ENCODE data around the gene SIVA1.
A peak's percentile ranks its signal among the peaks of the same experiment; 100 is the strongest.

The SIVA1 gene

GRCh38 chr14:104769324-104770071, 16.6 kb downstream of the SIVA1 start:
- no peak for DNase-seq (ENCODE audit: insufficient read length, low spot score)
- FAIRE-seq: no peak

DNA sequence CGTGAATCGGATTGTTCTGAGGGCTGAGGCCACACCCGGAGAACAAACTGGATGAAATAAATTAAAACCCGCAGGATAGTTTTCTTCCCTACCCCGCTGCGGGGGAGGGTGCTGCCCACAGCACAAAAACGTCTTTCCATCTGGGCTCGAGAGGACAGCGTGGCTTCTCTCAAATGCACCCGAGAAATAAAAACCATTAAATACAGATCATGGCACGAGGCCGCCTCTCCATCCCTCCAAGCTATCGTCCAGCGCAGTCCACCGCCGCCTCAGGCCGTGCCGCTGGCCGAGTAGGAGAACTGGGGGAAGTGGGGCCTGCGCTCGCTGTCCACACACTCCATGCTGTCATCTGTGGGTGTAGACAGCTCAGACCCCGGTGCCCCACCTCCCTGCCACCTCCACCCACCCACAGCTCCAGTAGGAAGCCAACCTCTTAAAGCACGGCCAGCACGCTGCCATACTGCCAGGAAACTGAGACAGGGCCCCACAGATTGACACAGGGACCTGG, 17.2 kb downstream of the SIVA1 start:
- FAIRE-seq: no peak
- DNase-seq (ENCODE audit: insufficient read length, low spot score): no peak

- FAIRE-seq (peak; percentile 4), DNase-seq (ENCODE audit: insufficient read length, low spot score) (no peak)
Measured at GRCh38 chr14:104770851-104771272, 17.9 kb downstream of the SIVA1 start.

DNA sequence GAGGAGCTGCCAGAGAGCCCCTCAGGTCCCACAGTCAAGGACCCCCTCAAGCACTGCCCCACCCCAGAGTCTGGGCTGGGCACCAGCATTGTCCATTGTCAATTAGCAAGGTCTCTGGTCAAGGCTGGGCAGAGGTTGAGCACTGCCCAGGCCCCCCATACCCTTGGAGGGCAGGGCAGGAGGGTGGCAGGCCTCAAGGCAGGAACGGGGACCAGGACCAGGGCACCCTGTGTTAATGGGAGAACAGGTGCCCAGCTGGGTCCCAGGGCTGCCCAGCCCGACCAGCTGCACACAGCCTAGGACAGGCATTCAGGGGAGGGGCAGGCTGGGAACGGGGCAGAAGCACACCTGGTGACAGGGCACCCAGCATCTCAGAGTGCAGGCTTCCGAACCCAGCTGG, 18.4 kb downstream of the SIVA1 start:
- FAIRE-seq: no peak

GRCh38 chr14:104771918-104772706, 19.2 kb downstream of the SIVA1 start:
- no peak for DNase-seq (ENCODE audit: insufficient read length, low spot score)
- no peak for FAIRE-seq

More for the DNA sequence above, 18.4 kb downstream of the SIVA1 start:
- no peak for DNase-seq (ENCODE audit: insufficient read length, low spot score)

DNA sequence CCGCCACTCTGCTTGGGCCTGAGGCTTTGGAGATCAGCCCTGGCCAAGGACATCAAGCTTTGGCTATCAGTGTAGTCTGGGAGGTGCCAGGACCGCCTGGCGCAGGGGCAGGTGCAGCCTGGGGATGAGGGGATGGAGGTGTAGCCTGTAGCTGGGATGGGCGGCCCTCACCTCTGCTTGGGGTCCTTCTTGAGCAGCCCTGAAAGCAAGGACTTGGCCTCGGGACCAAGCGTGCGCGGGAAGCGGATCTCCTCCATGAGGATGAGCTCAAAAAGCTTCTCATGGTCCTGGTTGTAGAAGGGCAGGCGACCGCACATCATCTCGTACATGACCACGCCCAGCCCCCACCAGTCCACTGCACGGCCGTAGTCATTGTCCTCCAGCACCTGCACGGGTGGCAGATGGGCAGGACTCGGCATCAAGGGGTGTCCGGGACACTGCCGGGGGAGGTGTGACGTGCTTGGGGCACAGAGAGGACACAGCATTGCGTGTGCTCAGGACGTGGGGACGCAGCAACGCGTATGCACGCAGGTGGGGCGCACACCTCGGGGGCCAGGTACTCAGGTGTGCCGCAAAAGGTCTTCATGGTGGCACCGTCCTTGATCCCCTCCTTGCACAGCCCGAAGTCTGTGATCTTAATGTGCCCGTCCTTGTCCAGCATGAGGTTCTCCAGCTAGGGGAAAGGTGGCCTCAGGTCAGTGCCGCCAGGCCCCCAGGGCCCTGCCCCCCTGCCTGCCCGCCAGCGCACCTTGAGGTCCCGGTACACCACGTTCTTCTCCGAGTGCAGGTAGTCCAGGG, 20.0 kb downstream of the SIVA1 start:
- DNase-seq (ENCODE audit: insufficient read length, low spot score) (no peak), FAIRE-seq (no peak)

DNA sequence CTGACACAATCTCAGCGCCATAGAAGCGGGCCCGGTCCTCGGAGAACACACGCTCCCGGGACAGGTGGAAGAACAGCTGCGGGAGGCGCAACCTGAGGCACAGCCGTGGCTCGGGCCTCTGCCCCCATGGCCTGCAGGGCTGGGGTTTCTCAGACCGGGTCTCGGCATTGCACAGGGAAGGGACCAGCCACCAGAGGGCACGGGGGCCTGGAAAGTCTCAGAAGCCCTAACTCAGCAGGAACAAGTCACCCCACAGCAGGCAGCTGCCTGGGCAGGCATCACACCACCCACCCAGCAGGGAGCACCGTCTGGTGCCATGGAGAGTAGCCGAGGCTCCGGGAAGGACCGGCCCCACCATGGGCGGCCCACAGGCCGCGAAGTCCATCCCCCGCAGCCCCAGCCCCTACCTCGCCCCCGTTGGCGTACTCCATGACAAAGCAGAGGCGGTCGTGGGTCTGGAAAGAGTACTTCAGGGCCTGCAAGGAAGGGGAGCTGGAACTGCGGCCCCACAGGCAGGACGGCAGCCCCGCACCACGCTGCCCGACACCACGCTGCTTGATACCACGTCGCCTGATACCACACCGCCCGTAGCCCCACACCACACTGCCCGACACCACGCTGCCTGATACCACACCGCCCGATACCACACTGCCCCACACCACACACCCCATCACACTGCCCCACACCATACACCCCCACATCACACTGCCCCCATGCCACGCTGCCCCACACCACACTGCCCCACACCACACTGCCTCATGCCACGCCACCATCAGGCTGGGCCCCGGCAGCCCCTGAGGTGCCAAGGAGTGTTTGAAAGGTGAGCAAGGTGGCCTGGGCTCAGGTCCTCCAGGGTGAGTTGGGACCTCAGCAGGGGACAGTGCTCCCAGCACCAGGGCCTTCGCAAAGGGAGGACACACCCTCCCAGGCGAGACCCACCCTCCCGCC, 20.8 kb downstream of the SIVA1 start:
- no peak for DNase-seq (ENCODE audit: insufficient read length, low spot score)
- no peak for FAIRE-seq

DNA sequence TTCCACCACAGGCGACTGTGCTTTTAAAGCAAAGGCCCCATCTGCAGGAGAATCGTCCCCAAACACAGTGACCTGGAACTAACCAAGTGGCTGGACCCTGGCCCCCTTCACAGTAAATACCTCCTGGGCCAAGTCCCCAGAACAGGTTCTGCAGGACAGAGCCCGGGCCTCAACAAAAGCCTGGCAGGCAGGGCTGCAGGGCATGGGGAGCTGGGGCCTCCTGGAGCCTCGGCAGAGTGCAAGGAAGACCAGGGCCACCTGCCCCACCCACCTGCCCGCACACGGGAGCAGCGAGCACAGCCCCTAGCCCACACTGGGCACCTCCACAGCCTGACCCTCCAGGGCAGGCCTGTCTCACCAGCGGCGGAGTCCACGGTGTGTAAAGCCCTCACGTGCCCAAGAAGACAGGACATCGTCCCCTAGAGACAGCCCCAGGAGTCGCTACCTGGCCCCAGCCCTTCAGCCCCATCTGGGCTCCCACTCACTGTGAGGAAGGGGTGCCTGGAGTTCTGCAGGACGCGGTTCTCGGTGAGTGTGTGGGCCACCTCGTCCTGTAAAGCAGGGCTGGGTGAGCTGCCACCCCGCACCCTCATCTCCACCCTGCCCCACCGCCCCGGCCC, 21.6 kb downstream of the SIVA1 start:
- FAIRE-seq: no peak

GRCh38 chr14:104775073-104775489, 22.1 kb downstream of the SIVA1 start:
- no peak for FAIRE-seq

More for the DNA sequence above, 21.6 kb downstream of the SIVA1 start:
- DNase-seq (ENCODE audit: insufficient read length, low spot score): no peak

DNA sequence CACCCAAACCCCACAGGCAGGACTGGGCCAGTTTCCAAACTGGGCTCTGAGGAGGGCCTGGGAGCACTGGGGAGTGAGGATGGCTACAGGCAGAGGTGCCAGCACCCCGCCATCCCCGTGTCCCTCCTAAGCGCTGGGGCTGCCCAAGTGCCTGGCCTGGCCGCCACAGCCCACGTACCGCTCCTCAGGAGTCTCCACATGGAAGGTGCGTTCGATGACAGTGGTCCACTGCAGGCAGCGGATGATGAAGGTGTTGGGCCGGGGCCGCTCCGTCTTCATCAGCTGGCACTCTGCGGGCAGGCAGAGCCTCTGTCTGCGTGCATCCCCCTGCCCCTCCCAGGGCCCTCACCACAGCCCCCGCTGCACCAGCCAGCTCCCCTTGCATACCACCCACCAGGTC, 23.5 kb downstream of the SIVA1 start:
- DNase-seq (ENCODE audit: insufficient read length, low spot score): no peak

More at GRCh38 chr14:104775073-104775489, 22.1 kb downstream of the SIVA1 start:
- no peak for DNase-seq (ENCODE audit: insufficient read length, low spot score)

DNA sequence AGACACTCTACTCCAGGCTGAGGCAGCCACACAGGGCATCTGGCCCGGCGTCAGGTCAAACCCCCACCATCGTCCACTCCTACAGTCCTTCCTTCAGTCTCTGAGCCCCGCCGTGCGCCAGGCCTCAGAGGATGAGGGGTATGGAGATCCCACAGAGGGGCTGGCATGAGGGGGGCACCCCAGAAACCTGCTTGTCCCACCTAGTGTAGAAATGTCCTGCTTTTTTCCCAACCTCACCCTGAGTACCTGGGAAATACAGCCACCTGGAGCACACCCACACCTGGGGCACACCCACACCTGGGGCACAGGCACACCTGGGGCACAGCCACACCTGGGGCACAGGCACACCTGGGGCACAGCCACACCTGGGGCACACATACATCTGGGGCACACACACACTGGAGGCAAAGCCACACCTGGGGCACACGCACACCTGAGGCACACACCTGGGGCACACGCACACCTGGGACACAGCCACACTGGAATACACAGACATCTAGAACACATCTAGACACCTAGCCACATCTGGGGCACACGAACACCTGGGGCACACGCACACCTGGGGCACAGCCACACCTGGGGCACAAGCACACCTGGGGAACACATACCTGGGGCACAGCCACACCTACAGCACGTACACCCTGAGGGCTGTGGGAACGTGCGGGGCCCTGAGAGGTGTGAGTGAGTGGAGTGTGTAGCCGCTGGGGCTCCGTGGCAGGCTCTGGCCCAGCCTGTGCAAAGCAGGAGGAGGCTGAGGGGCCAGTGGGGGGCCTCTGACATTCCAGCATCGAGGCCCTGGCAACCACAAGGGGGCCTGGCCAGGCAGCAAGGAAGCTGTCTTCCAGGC, 24.2 kb downstream of the SIVA1 start:
- FAIRE-seq: peak; percentile 63
- DNase-seq (ENCODE audit: insufficient read length, low spot score): no peak

More for the DNA sequence above, 23.5 kb downstream of the SIVA1 start:
- no peak for FAIRE-seq

DNA sequence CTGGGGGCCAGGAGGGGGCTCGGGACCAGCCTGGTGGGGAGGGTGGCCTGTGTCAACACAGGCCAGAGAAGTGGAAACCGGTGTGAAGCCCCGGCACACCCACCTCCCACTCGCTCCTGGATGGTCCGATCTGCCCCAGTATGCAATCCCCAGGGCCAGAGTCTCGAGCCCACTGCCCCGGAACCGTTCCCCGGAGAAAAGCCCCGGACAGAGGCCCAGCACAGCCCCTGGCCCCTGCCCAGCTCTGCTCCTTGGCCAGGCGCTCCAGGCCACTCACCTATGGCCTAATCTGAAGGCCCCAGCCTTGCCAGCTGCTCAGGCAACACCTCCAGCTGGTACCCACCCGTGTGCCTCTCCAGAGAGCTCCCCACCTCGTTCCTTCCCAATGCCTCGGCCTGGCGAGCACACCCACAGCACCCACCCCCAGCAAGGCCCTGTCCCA, 24.9 kb downstream of the SIVA1 start:
- no peak for FAIRE-seq

GRCh38 chr14:104778694-104779331, 25.9 kb downstream of the SIVA1 start:
- DNase-seq (ENCODE audit: insufficient read length, low spot score) (no peak), FAIRE-seq (no peak)

More for the DNA sequence above, 24.9 kb downstream of the SIVA1 start:
- no peak for DNase-seq (ENCODE audit: insufficient read length, low spot score)

GRCh38 chr14:104779776-104780512, 27.0 kb downstream of the SIVA1 start:
- DNase-seq (ENCODE audit: insufficient read length, low spot score) (no peak), FAIRE-seq (peak; percentile 4)

DNA sequence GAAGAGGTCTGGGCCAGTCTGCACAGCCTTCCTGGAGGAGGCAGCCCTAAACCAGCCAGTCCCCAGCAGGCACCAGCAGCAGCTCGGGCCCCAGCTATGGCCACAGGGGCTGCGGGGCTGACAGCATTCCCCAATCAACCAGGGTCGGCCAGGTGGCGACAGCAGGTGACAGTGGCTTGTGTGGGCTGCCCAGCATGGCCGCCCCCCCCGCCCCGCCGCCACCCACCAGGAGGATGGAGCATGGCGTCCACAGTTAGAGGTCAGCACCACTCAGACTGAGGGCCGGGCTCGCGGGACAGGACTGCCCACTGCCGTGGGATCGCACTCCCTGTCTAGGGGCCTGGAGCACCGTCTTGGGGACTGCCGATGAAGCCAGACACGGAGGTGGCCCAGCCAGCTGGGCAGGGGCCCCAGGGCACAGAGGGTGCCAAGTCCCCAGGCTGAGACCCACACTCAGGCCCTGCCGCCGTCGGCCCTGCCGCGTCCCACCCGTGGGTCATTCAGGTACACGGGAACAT, 27.6 kb downstream of the SIVA1 start:
- no peak for FAIRE-seq
- no peak for DNase-seq (ENCODE audit: insufficient read length, low spot score)

DNA sequence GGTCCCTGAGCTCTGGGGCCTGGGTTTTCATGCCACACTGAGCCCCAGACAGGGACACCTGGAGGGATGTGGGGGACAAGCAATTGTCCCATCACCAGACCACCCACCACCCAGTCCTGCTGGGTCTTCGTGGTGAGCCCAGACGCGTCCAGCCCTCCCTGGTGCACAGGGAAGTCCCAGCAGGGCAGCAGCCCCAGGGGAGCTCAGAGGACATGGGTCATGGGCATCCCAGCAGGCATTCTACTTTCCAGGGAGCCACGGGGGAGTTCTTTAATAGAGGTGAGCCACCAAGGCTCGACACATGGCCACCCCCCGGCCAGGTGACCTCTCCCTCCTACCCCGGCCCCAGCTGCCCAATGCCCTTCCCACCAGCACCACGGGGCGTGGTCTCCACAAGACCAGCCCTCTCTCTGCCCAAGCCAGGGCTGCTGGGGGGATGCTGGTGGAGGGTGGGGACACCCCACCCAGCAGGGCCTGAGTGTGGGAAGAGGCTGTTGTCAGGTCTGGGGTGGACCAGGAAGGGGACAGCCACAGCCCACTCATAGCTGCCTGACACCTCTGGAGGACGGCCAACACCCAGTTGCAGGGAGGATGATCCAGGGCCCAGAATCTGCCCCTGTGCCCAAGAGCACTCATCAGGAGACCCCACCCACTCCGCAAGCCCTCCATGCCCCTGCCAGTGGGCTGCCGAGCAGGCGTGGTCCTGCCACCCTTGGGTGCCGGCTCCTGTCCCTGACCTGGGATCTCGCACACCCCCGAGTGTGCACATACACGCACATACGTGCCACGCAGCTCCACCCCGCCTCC, 28.5 kb downstream of the SIVA1 start:
- no peak for DNase-seq (ENCODE audit: insufficient read length, low spot score)
- FAIRE-seq: no peak

Data from HTR-8/SVneo (cell line).